LNCAP (cell line): ENCODE measurements around the gene IPO4.

ENCODE experiments used
- TF ChIP-seq, protein P1 (sequence below): fragments of 450-650 bp; IDR thresholded peaks from 2 replicates; pipeline ENCODE4 v1.5.1; 2017; ENCODE audit warnings: mild to moderate bottlenecking

Gene IPO4

DNA sequence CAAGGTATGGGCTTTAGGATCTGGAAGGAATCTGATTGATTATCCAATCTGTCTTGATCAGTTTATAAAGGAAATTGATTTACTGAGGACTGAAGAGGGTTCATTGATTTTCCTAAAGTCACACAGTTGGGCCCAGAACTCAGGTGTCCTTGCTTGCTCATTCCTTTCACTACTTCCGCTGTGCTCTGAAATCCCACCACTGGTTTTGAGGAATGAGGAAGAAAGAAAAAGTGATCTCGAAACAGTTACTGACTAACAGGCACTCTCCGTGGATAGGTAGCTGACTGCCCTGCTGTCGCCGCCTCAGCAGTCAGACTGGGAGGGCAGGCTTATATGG lies 58.3 kb downstream of the IPO4 start, which contains the start of gene FITM1:
TSS of gene FITM1 (plus strand) at position 280 of the 337 bp plus-strand sequence. CDS start 905 bp downstream, outside the sequence.
- TF ChIP-seq, protein P1, sequence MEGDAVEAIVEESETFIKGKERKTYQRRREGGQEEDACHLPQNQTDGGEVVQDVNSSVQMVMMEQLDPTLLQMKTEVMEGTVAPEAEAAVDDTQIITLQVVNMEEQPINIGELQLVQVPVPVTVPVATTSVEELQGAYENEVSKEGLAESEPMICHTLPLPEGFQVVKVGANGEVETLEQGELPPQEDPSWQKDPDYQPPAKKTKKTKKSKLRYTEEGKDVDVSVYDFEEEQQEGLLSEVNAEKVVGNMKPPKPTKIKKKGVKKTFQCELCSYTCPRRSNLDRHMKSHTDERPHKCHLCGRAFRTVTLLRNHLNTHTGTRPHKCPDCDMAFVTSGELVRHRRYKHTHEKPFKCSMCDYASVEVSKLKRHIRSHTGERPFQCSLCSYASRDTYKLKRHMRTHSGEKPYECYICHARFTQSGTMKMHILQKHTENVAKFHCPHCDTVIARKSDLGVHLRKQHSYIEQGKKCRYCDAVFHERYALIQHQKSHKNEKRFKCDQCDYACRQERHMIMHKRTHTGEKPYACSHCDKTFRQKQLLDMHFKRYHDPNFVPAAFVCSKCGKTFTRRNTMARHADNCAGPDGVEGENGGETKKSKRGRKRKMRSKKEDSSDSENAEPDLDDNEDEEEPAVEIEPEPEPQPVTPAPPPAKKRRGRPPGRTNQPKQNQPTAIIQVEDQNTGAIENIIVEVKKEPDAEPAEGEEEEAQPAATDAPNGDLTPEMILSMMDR: no peak
